OCI-LY1 (cell line): ENCODE results near the gene SYNE1.

Source experiments
- EZH2 ChIP-seq: fragments of 200-600 bp; sonication (generic), shearing (Covaris generic); IDR thresholded peaks from 2 replicates; pipeline ENCODE4 v1.8.0; 2017; ENCODE audit warnings: borderline replicate concordance, mixed run types, mild to moderate bottlenecking, antibody characterized with exemption, low read length, moderate library complexity, mixed read lengths
- TF ChIP-seq, protein P1 (sequence below): fragments of 200-600 bp; sonication (generic), shearing (Covaris generic); IDR thresholded peaks from 2 replicates; pipeline ENCODE4 v1.5.1; 2017; ENCODE audit warnings: mild to moderate bottlenecking, antibody characterized with exemption, low read length, moderate library complexity, mixed read lengths

GRCh38 chr6:152343735-152344360 is 293.3 kb downstream of the SYNE1 start:
- TF ChIP-seq, protein P1, sequence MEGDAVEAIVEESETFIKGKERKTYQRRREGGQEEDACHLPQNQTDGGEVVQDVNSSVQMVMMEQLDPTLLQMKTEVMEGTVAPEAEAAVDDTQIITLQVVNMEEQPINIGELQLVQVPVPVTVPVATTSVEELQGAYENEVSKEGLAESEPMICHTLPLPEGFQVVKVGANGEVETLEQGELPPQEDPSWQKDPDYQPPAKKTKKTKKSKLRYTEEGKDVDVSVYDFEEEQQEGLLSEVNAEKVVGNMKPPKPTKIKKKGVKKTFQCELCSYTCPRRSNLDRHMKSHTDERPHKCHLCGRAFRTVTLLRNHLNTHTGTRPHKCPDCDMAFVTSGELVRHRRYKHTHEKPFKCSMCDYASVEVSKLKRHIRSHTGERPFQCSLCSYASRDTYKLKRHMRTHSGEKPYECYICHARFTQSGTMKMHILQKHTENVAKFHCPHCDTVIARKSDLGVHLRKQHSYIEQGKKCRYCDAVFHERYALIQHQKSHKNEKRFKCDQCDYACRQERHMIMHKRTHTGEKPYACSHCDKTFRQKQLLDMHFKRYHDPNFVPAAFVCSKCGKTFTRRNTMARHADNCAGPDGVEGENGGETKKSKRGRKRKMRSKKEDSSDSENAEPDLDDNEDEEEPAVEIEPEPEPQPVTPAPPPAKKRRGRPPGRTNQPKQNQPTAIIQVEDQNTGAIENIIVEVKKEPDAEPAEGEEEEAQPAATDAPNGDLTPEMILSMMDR: no peak
- no peak for TF ChIP-seq EZH2
